Stimulated activated CD4-positive, alpha-beta T cell treated with anti-CD3 and anti-CD28 coated beads, Interleukin-12 subunit alpha, Interleukin-12 subunit beta, amount 100 ng/mL, for 24 hours (primary cell): ENCODE measurements around the gene HRAS.

Experiments used
- DNase-seq, 2 experiments: peaks; one replicate each; pipeline ENCODE4 v3.0.0-alpha.2; 2020; ENCODE audit warnings: low read depth in 2 of 2

Gene HRAS

GRCh38 chr11:512761-513595, 22.4 kb downstream of the HRAS start:
- DNase-seq, result no peak

GRCh38 chr11:508956-509355, 26.4 kb downstream of the HRAS start:
- DNase-seq, result no peak

DNA sequence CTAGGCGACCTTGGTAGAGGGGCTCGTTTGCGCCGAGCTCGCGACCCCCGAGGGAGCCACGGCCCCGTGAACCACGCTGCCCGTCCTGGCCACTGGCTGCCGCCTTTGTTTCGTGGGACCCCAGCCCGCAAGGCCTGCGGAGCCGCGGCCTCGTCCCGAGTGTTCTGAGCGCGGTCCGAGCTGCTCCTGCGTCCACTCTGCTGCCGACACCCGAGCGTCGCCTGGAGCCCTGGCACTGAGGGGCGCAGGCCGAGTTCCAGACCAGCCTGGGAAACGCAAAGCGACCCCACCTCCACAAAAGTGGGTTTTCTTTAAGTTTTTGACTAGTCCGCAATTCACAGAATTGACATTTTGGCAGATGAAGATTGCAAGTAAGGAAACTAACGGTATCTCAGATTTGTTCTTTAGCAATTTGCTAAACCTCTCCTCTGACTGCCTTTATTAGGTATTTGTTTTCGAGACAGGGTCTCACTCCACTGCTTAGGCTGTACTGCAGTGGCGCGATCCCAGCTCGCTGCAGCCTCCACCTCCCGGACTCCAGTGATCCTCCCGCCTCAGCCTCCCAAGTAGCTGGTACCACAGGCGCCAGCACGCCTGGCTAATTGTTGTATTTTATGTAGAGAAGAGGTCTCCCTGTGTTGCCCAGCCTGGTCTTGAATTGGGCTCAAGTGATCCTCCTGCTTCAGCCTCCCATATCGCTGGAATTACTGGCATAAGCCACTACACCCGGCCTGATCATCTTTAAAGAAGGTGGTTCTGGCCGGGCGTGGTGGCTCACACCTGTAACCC, 27.5 kb downstream of the HRAS start:
- no peak for DNase-seq

- peak; percentile 99 for DNase-seq
Measured at GRCh38 chr11:506995-507726, 28.2 kb downstream of the HRAS start, which contains the start of gene RNH1. TSS of gene RNH1 (minus strand) at chr11:507242. CDS start at chr11:502162, 5,080 bp downstream.

DNA sequence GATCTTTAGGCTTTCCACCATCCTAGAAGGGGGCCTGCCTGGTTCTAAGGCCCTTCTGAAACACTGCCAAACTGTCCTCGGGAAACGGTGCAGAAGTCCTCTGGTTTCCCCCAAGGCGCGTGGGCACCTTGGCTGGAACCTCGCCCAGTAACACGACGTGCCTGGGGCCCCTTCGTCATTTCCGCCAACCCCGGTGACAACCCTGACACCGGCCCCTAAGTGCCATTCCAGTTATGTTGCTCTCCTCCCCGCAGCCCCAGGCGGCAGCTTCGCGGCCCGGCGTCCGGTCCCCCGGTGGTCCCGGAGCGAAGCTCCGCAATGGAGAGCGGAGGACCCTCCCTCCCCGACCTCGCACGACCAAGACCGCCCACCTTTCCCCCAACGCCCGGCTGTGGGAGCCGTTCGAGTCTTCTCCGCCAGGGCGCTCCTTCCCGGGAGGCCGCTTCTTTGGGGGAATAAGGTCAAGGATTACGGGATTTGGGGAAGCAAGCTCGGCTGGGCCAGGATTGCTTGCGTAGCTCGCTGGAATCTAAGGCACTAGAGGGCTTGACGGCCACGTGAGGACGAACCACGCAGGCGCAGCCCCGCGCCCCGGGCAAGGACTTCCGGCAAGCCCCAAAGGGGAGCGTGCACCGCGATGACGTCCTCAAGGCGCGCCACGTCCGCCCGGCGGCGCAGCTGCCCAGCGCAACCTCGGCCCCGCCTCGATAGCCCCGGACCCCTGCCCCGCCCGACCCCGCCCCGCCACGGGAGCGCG, 29.0 kb downstream of the HRAS start:
- peak; percentile 96 to 97 for DNase-seq

DNA sequence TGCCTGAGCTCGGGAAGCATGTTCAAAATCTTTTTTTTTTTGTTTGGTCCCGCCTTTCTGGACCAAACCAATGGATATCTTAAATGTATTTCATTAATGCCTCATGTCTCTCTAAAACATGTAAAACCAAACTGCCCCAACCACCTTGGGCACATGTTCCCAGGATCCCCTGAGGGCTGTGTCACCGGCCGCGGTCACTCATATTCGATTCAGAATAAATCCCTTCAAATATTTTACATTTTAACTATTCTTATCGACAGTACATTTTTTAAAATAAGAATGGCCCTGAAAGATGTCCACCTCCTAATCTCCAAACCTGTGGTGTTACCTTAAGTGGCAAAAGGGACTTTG, 30.4 kb downstream of the HRAS start:
- no peak for DNase-seq

DNA sequence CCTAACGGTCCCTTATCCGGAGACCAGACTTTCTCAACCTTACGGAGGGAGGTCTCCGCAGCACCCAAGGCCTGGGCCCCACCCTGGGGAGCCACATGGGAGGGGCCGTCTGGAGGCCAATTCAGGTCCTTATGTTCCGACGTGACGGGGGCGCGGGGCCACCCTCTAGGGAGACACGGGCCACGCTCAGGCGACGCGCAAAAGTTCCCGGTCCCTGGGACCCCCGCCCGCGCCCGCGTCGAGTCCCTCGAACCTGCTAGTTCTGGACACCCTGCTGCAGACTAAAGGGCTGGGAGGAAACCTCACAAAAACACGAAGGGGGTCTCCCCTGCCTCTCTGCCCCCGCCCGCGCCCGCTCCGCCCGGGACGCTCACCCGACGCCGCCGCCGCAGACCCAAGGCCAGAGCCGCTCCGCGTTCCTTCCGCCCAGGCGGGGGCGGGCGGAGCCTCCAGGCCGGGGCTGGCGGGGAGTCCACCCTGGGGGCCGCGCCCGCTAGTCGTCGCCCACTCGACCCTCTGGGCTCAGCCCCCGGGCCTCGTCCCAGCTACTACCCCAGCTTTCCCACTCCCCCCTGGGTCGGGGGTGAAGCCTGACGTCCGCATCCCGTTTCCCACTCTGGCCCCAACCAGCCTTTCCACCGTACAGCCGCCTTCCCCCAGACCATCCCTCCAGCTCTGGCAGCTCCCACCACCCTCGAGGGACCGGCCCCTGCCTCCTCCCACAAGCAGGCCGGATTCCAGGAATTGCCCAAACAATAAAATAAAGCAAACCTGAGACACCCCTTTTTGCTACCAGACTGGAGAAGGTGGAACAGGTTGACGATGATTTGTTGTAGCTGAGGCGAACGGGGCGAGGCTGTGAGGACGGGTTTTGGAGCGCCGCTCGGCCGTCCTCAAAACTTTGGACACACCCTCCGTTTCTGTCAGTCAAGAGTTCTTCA, 31.1 kb downstream of the HRAS start:
- no peak for DNase-seq

DNA sequence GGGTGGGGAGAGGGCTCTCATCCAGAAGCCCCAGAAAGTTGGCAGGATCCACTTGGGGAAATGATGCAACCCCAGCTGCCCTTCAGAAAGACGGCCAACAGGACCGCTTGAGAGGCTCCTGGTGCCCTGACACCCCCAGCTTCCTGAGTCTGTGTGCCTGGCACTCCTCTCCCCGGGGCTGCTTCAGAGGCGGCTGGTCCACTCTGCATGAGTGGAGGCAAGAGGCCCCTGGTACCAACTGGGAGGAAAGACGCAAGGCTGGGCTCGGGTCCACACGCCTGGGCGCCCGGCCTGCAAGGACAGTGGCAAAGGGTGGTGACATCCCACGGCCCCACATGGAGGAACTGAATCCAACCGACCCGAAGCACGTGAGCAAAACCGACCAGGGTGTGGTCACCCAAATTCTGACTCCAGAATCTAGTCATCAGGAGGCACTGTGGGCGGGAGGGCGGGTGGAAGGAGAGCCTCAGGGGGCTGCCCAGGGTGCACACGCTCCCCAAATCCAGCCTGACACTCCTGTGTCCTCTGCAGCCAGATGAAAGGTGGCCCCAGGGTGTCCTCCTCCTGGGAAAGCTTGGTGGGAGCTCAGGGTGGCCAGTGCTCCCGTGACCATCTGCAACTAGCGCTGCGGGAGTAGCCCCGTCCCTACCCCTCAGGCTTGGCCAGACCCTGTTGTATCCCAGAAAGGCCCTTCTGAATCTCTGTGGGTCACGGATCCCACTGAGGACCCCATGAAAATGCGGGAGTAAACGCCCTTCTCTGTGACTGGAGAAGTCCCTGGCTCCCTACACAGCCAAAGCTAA, 32.0 kb downstream of the HRAS start:
- no peak for DNase-seq

- DNase-seq, result no peak
Measured at GRCh38 chr11:502288-503178, 32.8 kb downstream of the HRAS start.

DNA sequence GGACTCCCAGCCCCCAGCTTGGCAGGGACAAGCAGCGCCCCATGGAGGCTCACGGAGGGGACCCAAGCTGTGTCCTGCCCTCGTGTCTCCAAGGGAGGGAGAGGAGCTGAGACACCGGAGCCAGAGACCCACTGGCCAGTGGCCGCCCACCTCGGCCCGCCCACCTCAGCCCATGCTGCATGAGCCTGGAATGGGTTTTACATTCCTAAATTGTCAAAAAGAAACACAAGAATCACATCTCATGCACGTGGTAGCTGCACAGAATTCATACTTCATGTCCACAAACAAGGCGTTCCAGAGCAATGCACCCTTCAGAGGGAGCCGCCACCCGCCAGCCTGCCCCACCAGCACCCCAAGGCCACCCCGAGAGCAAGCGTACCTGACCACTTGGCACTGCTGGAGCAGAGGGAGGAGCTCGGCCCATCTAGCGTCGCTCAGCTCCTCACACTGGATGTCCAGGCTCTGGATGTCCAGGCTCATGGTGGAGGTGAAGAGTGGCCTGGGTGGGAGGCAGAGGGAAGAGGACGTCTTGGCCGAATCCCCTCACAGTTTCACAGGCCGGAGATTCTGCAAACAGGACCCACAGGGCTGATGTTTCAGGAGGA, 33.6 kb downstream of the HRAS start:
- no peak for DNase-seq

GRCh38 chr11:501001-501682, 34.2 kb downstream of the HRAS start:
- DNase-seq, result no peak

- DNase-seq, result no peak
Measured at GRCh38 chr11:499201-500076, 35.9 kb downstream of the HRAS start.

GRCh38 chr11:498297-499181, 36.8 kb downstream of the HRAS start:
- DNase-seq, result no peak

- no peak for DNase-seq
Measured at GRCh38 chr11:497565-498296, 37.6 kb downstream of the HRAS start.
